ENCODE results near the gene GYPA. TPM values are rescaled to one million over a fixed set of nuclear protein-coding genes. Genes with fewer than 3 reads are reported as not detected.
"Not testable (repeated sequence)": the region's sequence is repeated elsewhere in the genome, so short reads cannot be mapped to it uniquely, and the experiment has no call there.

The GYPA gene
- polyA plus RNA-seq (2013, experiment 1 of 2): not detected
- polyA plus RNA-seq (2013, experiment 2 of 2): not detected

GRCh38 chr4:144140594-144141295 is at the start of gene GYPA:
TSS of gene GYPA (minus strand) at chr4:144140718. CDS start at chr4:144140635, 83 bp downstream.
- not testable (repeated sequence) for H3K79me1 ChIP-seq (replicated peaks; ENCODE audit: low read length, poor library complexity, severe bottlenecking); H3K14ac ChIP-seq (ENCODE audit: low read length in 2 of 2); H2AK5ac ChIP-seq (ENCODE audit: low read length, severe bottlenecking); H4K91ac ChIP-seq (ENCODE audit: low read length); H3K4me3 ChIP-seq (ENCODE audit: insufficient read depth in 1 of 2, low read depth in 1 of 2, low read length in 2 of 2); H4K8ac ChIP-seq (ENCODE audit: low read length); H2BK120ac ChIP-seq (ENCODE audit: low read depth, low read length); H3K27ac ChIP-seq (ENCODE audit: low read length, poor library complexity, severe bottlenecking); H3K18ac ChIP-seq (ENCODE audit: low read depth in 1 of 2, low read length in 2 of 2); DNase-seq; H2BK12ac ChIP-seq (ENCODE audit: low read length in 2 of 2); H2BK5ac ChIP-seq (ENCODE audit: low read depth, low read length, poor library complexity, severe bottlenecking); H3K4me2 ChIP-seq (ENCODE audit: low read length, poor library complexity, severe bottlenecking); H3K9me3 ChIP-seq (ENCODE audit: control insufficient read depth, low read length); H2AFZ ChIP-seq (ENCODE audit: low read depth, low read length); H2BK15ac ChIP-seq (ENCODE audit: low read depth, poor library complexity, severe bottlenecking); H3K4me1 ChIP-seq (ENCODE audit: control insufficient read depth, insufficient read depth, low read depth, low read length); H3K27me3 ChIP-seq (ENCODE audit: control insufficient read depth in 1 of 2, insufficient read depth in 1 of 2, low read length in 2 of 2); H3K4ac ChIP-seq (ENCODE audit: low read depth in 1 of 2, low read length in 2 of 2); H3K9ac ChIP-seq (ENCODE audit: low read length); H3K36me3 ChIP-seq (ENCODE audit: control insufficient read depth in 1 of 2, insufficient read depth in 2 of 2, low read depth in 1 of 2, low read length in 2 of 2); H3K23ac ChIP-seq (ENCODE audit: low read length in 2 of 2)
- WGBS: 73% methylated on average over 3 of the region's 4 CpGs

GRCh38 chr4:144190009-144190408 is 49.5 kb upstream of the GYPA start:
- WGBS: 57% methylated on average over 1 of the region's 2 CpGs
- Histone ChIP-seq H3K4me2 (ENCODE audit: low read length, poor library complexity, severe bottlenecking) (no peak overlapping the region), H3K27me3 (ENCODE audit: control insufficient read depth in 1 of 2, insufficient read depth in 1 of 2, low read length in 2 of 2) (peaks cover 0 to 10% of the 10 kb centered on the region in 2 experiments), H3K9ac (ENCODE audit: low read length) (no peak overlapping the region), H2BK5ac (ENCODE audit: low read depth, low read length, poor library complexity, severe bottlenecking) (no peak overlapping the region), H3K4me1 (ENCODE audit: control insufficient read depth, insufficient read depth, low read depth, low read length) (no peaks in the 10 kb centered on the region), H3K79me1 (replicated peaks; ENCODE audit: low read length, poor library complexity, severe bottlenecking) (no peaks in the 10 kb centered on the region), H2BK120ac (ENCODE audit: low read depth, low read length) (no peak overlapping the region), H3K18ac (ENCODE audit: low read depth in 1 of 2, low read length in 2 of 2) (no peak overlapping the region), H3K4me3 (ENCODE audit: insufficient read depth in 1 of 2, low read depth in 1 of 2, low read length in 2 of 2) (no peak overlapping the region), H3K23ac (ENCODE audit: low read length in 2 of 2) (no peak overlapping the region), H2AK5ac (ENCODE audit: low read length, severe bottlenecking) (no peak overlapping the region), H2BK15ac (ENCODE audit: low read depth, poor library complexity, severe bottlenecking) (no peak overlapping the region), H4K91ac (ENCODE audit: low read length) (no peak overlapping the region), H4K8ac (ENCODE audit: low read length) (no peak overlapping the region), H2BK12ac (ENCODE audit: low read length in 2 of 2) (no peak overlapping the region), H3K14ac (ENCODE audit: low read length in 2 of 2) (no peak overlapping the region), H3K27ac (ENCODE audit: low read length, poor library complexity, severe bottlenecking) (no peak overlapping the region), H3K9me3 (ENCODE audit: control insufficient read depth, low read length) (no peaks in the 10 kb centered on the region), H2AFZ (ENCODE audit: low read depth, low read length) (no peak overlapping the region), H3K4ac (ENCODE audit: low read depth in 1 of 2, low read length in 2 of 2) (no peak overlapping the region), H3K36me3 (ENCODE audit: control insufficient read depth in 1 of 2, insufficient read depth in 2 of 2, low read depth in 1 of 2, low read length in 2 of 2) (no peaks in the 10 kb centered on the region)
- DNase-seq: no peak

GRCh38 chr4:144189121-144189520 is 48.6 kb upstream of the GYPA start:
- H3K9me3 ChIP-seq (ENCODE audit: control insufficient read depth, low read length): no peaks in the 10 kb centered on the region
- no peak overlapping the region for H2BK12ac ChIP-seq (ENCODE audit: low read length in 2 of 2)
- H3K79me1 ChIP-seq (replicated peaks; ENCODE audit: low read length, poor library complexity, severe bottlenecking): no peaks in the 10 kb centered on the region
- H3K14ac ChIP-seq (ENCODE audit: low read length in 2 of 2): no peak overlapping the region
- H2BK15ac ChIP-seq (ENCODE audit: low read depth, poor library complexity, severe bottlenecking): no peak overlapping the region
- no peak overlapping the region for H4K8ac ChIP-seq (ENCODE audit: low read length)
- no peak overlapping the region for H3K18ac ChIP-seq (ENCODE audit: low read depth in 1 of 2, low read length in 2 of 2)
- H3K4me1 ChIP-seq (ENCODE audit: control insufficient read depth, insufficient read depth, low read depth, low read length): no peaks in the 10 kb centered on the region
- no peak overlapping the region for H3K4me2 ChIP-seq (ENCODE audit: low read length, poor library complexity, severe bottlenecking)
- no peak overlapping the region for H2BK120ac ChIP-seq (ENCODE audit: low read depth, low read length)
- H2AFZ ChIP-seq (ENCODE audit: low read depth, low read length): no peak overlapping the region
- no peak overlapping the region for H3K4me3 ChIP-seq (ENCODE audit: insufficient read depth in 1 of 2, low read depth in 1 of 2, low read length in 2 of 2)
- H3K4ac ChIP-seq (ENCODE audit: low read depth in 1 of 2, low read length in 2 of 2): no peak overlapping the region
- no peaks in the 10 kb centered on the region for H3K36me3 ChIP-seq (ENCODE audit: control insufficient read depth in 1 of 2, insufficient read depth in 2 of 2, low read depth in 1 of 2, low read length in 2 of 2)
- no peak overlapping the region for H3K23ac ChIP-seq (ENCODE audit: low read length in 2 of 2)
- no CpG with 5 or more reads among the region's 3 CpGs for WGBS
- no peak overlapping the region for H2AK5ac ChIP-seq (ENCODE audit: low read length, severe bottlenecking)
- H3K27ac ChIP-seq (ENCODE audit: low read length, poor library complexity, severe bottlenecking): no peak overlapping the region
- H3K27me3 ChIP-seq (ENCODE audit: control insufficient read depth in 1 of 2, insufficient read depth in 1 of 2, low read length in 2 of 2): peaks cover 0 to 10% of the 10 kb centered on the region in 2 experiments
- H2BK5ac ChIP-seq (ENCODE audit: low read depth, low read length, poor library complexity, severe bottlenecking): no peak overlapping the region
- no peak overlapping the region for H3K9ac ChIP-seq (ENCODE audit: low read length)
- no peak overlapping the region for H4K91ac ChIP-seq (ENCODE audit: low read length)
- no peak for DNase-seq

GRCh38 chr4:144185086-144185485 is 44.6 kb upstream of the GYPA start:
- Histone ChIP-seq H3K18ac (ENCODE audit: low read depth in 1 of 2, low read length in 2 of 2) (no peak overlapping the region), H4K91ac (ENCODE audit: low read length) (no peak overlapping the region), H3K79me1 (replicated peaks; ENCODE audit: low read length, poor library complexity, severe bottlenecking) (no peaks in the 10 kb centered on the region), H2BK15ac (ENCODE audit: low read depth, poor library complexity, severe bottlenecking) (no peak overlapping the region), H3K36me3 (ENCODE audit: control insufficient read depth in 1 of 2, insufficient read depth in 2 of 2, low read depth in 1 of 2, low read length in 2 of 2) (no peaks in the 10 kb centered on the region), H3K27ac (ENCODE audit: low read length, poor library complexity, severe bottlenecking) (no peak overlapping the region), H3K9ac (ENCODE audit: low read length) (no peak overlapping the region), H3K14ac (ENCODE audit: low read length in 2 of 2) (no peak overlapping the region), H2AFZ (ENCODE audit: low read depth, low read length) (no peak overlapping the region), H3K27me3 (ENCODE audit: control insufficient read depth in 1 of 2, insufficient read depth in 1 of 2, low read length in 2 of 2) (no peaks in the 10 kb centered on the region), H3K4me1 (ENCODE audit: control insufficient read depth, insufficient read depth, low read depth, low read length) (no peaks in the 10 kb centered on the region), H3K4ac (ENCODE audit: low read depth in 1 of 2, low read length in 2 of 2) (no peak overlapping the region), H2AK5ac (ENCODE audit: low read length, severe bottlenecking) (no peak overlapping the region), H3K23ac (ENCODE audit: low read length in 2 of 2) (no peak overlapping the region), H2BK12ac (ENCODE audit: low read length in 2 of 2) (no peak overlapping the region), H4K8ac (ENCODE audit: low read length) (no peak overlapping the region), H3K4me2 (ENCODE audit: low read length, poor library complexity, severe bottlenecking) (no peak overlapping the region), H2BK120ac (ENCODE audit: low read depth, low read length) (no peak overlapping the region), H2BK5ac (ENCODE audit: low read depth, low read length, poor library complexity, severe bottlenecking) (no peak overlapping the region), H3K4me3 (ENCODE audit: insufficient read depth in 1 of 2, low read depth in 1 of 2, low read length in 2 of 2) (no peak overlapping the region), H3K9me3 (ENCODE audit: control insufficient read depth, low read length) (no peaks in the 10 kb centered on the region)
- no peak for DNase-seq
